ENCODE measurements around the gene LTO1.

LTO1 gene

DNA sequence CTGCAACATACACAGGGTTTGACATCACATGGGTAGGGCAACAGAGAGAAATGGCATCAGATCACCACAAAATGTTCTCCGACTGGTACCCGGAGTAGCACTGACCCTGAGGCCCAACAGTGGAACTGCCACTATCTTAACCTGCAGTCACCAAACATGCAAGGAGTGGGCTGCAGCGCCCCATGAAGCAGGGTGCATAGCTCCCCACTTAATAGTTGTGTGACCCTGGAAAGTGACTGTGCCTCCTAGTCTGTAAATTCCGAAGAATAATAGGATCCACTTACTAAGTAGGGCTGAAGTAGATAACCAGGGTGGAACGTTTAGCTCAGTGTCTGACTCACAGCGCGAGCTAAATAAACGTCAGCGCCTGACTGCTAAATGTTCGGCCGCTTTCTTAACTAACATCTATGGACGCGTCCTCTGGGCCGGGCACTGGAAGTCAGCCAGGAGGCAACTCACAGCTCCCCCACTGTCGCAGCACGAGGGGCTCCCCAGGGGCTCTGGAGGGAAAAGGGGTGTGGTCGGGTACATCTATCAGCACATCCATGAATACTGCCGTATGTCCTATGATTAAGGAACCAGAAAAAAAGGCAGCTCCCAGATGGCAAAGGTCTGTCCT is 777 bp downstream of the LTO1 start:
- DNase-seq: peak; percentile 17

DNA sequence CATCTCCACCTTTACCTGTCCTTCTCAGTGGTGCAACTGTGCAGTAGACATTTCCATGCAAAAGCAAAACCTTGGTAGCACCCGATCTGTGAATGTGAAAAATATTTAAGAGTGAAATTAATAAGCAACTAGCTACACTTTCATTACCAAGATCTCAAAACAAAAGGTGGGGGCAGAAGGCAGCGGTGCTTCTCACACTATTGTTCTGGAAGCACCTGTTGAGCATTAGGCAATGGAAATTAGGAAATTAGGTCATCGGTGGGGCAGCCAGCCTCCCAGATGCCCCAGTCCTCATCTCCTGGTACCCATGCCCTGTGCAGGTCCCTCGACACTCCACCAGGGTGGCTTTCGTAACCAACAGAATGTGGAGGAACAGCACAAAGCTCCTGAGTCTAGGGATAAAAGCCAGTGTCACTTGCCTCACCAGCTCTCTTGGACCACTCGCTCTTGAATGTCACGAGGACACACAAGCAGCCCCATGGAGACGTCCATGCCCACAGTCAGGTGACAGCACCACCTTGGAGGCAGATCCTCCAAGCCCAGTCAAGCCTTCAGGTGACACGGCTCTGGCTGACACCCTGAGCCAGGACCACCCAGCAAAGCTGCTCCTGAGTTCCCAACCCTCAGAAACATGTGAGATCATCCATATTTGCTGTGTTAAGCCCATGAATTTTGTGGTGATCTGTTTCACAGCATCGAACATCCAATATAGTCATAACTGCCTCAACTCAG is 3.3 kb downstream of the LTO1 start:
- no peak for DNase-seq

DNA sequence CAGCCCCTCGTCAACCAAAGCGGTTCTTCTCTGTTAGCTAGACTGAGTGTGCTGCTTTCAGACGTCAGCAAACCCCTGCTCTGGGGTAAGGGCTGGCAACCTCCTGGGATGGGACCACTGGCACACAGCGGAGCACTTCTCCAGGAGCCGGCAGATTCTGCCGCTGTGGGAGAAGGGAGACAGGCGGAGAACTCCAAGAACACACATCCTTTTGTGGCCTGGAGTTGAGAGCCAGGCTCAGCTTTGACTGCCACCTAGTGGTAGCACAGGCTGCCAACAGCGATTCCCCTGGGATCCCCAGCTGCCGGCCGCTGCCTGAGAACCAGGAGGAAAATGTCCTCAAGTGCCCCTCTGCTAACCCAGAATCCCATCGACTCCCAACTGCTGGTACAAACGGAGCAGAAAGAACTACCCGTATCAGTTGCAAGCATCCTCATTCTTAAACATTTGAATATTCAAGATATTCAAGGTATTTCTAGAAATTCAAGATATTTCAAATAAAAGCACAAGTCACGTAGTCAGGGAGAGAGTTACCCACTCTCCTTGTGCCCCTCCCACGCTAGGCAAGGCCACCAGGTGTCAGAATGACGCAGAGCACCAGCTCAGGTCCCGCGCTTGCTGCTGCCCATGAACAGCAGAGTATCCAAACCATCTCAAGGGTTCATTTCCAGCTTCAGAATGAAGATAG is 4.9 kb downstream of the LTO1 start:
- DNase-seq: peak; percentile 51

DNA sequence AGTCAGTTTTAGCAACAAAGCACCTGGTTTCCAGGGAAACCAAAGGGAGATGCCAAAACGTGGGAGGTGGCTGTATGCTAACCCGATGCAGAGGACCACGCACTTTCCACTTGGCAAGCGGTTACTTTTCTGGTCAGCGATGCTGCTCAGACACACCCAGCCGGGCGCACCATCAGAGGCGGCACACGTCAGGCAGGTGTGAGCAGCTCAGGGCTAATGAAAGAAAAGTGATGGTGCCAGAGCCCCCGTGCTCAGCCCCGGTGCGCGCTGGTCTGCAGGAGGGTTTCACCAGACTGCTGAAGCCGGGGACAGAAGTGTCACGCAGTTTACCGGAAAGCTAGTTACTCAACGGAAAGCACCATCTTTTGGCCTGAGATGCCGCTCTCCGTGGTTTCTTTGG is 5.7 kb downstream of the LTO1 start:
- no peak for DNase-seq

DNA sequence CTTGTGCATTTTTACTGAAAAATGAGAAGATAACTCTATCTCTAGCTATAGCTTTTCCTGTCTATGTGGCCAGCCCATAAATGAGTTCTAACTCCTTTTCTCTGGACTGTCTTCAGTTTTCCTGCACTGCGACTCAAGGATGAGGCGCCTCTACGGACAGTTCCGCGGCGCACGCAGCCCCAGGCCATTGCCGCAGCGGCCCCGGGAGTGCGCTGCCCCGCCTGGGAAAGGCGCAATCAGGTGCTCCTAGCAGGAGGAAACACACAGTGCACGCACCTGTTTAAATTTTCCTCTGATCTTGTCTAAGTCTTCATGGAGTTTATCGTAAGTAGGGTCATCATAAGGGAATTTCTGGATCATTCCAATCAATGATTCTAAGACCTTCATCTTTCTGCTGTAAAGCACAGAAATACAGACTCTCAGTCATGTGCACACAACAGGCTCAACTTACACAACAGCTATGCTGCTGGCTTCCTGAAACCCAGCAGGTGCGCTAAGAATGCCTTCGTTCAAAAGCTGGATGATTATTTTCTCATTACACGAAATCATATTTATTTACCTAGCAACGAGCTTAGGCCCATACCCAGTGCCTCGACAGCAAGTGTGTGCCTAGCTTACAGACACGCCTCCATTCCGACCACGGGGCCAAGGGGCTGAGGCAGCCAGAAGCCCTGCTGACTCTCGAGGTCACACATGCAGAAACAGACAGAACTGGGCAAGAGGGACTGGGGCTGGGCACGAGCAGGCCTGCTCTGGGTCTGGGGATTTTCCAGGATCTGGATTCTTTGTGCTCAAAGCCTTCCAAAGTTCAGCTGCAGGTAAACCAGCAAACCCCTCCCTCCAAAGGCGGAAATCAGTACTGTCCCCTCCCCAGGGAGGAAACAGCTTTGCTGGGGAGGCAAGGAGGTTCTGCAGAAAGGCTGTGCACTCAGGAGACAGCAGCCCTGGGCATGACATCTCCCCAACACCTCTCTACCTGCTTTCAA is 7.2 kb downstream of the LTO1 start:
- no peak for DNase-seq

DNA sequence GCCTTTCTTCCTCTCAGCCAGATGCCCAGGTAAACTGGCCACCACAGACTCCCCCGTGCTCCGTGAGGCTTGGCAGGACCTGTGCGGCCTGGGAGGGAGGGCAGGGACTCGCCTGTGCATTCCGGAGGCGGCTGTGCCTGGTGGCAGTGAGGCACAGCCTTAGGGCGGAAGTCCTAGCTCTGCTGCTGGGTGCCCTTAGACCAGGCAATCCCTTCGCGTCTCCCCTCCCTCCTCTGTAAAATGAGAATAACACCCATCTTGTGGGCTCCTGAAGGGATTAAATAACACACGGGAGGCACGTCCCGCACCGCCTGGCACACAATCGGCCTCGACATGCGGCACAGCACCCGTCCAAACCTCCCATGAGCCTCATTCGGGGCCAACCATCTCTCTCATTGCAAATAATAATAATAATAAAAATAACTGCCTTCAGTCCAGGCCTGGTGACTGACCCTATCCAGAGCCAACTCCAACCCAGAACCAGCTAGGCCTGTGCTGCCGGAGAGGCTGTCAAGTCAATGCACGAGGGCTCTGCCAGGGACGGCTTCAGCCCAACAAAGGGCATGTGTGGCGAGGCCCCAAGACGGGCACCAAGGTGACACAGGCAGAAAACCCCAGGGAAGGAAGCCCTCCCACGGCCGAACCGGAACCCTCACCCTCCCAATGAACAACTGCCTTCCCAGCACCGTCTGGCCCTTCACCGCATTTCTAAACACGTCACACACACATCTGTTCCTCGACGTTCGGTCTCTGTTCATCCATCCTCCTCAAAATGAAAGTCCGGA is 8.2 kb downstream of the LTO1 start:
- no peak for DNase-seq

DNA sequence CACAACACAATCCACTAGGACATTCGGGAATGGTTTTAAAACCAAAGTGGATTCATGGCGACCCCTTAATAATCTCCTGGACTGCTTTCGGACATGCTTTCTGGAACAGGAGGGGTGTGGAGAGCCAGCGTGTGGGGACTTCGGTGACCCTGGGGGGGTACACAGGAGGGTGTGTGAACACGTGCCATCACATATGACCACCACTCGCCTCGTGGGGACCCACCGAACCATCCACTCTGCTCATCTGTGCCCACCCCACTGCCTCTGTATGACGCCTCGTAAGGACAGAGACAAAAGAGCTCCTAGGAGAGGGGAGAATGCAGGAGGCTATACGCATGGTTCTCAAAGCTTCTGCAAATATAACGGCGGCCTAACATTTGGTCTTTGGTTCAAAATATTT is 8.9 kb downstream of the LTO1 start:
- DNase-seq: no peak

DNA sequence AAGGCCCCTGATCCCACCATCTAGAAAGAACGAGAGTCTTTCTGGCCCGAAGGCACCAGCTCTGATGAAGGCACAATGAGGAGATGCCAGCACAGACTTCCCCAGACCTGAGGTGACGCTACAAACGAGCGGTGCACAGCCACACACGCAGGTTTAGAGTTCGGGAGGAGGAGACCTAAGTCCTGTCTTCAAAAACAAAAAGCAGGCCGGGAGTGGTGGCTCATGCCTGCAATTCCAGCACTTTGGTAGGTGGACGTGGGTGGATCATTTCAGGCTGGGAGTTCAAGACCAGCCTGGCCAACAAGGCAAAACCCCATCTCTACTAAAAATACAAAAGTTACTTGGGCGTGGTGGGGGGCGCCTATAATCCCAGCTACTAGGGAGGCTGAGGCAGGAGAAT is 9.5 kb downstream of the LTO1 start:
- DNase-seq: no peak

DNA sequence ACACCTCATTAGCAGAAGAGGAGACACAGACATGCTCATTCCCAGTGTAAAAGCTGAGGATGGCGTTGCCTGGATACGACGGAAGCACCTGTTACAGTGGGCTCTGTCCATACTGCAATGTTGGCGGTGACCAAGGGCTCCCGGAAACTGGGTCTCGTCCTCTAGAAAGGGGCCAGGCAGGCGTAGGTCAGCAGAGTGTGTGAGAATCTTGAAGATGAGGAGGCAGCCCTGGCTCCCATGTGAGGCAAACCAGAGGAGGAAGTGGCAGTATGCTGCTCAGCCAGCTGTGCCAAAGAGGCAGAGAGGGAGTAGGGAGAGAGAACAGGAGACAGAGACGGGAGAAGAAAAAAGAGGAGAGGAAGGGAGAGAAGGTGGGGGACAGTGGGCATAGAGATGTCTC is 10.3 kb downstream of the LTO1 start:
- DNase-seq: no peak

DNA sequence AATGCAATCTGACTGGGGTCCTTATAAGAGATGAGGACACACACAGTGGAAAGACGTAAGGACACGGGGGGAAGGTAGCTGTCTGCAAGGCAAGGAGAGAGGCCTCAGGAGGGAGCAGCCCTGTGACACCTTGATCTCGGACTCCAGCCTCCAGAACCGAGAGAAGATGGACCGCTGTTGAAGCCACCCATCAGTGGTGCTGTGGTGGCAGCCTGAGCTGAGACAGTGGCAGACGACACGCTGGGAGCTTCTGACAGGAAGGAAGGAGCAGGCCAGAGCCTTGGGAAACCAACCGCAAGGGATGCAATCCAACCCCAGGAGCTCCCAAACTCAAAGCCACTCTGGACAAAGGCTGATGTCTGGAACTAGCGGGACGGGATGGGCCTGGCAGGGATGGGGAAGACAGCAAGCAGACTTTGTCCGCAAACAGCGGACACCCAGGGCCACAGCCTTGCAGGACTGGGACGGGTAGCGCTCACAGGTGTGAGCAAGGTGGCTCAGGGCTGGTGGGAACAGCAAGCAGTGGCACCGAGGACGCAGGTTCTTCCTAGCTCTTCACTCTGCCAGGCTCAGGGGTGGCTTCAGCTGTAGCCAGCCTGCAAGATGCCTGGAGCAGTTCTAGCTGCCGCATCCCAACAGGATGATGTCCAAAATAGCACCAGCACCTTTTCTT is 10.9 kb downstream of the LTO1 start:
- DNase-seq: no peak

DNA sequence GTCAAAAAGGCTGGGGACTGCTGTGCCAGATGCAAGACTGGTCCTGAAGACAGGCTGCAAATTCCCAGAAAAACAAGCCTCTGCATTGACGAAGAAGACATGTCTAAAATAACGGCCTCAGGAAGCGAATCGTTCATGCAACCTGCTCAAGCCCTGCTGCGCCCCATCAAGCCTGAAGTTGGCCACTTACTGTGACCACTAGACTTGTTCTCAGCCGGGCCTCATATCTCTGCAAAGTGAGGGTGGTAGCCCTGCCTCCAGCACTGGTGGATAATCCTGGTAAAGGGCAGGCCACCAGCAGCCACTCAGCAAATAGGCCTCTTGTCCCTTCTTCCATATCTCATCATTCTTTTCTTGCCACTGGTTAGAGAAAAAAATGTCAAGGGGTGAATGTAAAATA is 11.8 kb downstream of the LTO1 start:
- DNase-seq: no peak

DNA sequence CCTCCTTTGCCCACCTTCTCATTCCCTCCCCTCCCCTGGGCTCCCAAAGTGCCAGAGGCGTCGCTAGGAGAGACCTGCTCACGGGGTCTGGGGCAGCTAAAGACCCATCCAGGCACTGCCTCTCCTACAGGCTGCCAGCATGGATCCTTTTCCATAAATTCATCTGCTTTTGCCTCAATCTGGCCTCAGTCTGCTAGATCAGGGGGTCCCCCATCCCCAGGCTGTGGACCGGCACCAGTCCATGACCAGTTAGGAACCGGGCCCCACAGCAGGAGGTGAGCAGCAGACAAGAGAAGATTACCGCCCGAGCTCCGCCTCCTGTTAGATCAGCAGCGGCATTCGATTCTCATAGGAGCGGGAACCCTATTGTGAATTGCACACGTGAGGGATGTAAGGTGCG is 12.3 kb downstream of the LTO1 start:
- DNase-seq: no peak

DNA sequence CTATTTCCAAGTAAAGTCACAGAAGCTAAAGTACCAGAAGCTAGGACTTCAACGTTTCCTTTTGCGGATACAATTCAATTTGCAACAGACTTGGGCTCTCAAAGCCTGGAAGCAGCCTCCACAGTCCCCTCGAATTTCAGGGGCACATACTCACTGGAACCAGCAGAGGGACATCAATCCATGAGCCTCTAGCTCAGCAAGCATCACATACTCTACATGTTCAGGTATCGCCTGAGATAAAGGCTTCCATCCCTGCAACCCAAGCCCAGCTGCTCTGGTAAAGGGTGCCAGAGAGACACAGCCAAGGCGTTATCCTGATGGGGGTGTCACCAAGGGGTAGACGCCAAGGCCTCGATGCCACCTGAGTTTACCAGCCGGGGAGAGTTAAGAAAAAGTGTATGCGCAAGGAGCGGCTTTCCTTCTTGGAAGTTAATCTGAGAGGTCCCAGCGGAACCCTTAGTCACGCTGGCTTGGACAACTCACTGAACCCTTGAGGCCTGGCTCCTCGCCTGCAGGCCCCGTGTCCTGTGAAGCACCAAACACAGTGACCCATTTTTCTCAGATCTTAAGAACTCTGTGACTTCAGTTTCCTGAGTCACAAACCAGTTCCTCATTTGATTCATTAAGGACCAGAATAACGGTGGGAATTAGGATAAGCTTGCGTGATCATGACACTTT is 13.0 kb downstream of the LTO1 start:
- DNase-seq: no peak

DNA sequence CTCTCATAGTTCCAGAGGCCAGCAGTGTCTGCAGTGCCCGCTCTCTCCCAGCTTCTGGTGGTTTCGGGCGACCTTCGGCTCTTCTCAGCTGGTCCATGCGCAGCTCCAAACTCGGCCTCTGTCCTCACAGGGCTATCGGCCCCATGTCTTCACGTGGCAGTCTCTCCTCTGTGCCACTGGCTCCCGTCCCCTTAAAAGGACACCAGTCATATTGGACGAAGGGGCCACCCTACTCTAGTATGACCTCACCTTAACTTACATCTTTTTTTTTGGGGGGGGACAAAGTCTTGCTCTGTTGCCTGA is 13.8 kb downstream of the LTO1 start:
- DNase-seq: no peak

DNA sequence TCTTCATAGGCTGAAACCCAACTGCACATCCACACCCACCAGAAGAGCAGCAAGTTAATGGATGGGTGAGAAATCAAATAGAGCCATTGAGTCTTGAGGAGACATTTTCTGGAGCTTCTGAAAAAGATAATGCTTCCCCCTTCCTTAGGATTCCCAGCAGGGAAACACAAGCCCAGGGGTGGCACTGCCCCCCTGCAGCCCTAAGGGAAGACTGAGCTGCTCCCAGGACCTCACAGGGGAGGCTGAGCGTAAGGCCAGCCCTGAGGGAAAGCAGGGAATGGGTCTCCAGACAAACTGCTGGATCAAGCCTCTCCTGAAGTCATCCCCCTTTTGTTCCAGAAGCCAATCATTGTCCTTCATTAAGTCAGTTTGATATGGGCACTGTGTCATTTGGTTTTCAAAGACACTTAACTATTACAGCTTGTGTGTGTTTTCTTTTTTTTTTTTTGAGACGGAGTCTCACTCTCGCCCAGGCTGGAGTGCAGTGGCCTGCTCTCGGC is 15.1 kb downstream of the LTO1 start:
- DNase-seq: no peak

DNA sequence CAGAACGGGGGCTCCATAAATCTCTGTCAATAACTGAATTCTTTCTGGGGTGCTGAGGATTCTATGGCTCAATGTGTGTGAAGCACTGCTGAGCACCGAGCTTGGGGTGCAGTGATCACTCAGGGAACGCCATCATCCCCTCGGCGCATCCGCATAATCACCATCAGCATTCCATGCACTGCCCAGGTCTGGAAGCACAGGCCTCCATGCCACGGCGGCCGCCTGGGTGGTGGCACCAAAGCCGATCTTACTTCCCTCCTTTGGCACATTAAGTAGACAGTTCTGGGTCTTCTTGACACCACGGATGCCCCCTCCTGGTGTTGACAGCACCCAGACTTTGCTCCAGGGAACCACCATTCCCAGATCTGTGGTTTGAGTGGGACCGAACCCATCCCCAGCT is 15.6 kb downstream of the LTO1 start:
- DNase-seq: no peak

DNA sequence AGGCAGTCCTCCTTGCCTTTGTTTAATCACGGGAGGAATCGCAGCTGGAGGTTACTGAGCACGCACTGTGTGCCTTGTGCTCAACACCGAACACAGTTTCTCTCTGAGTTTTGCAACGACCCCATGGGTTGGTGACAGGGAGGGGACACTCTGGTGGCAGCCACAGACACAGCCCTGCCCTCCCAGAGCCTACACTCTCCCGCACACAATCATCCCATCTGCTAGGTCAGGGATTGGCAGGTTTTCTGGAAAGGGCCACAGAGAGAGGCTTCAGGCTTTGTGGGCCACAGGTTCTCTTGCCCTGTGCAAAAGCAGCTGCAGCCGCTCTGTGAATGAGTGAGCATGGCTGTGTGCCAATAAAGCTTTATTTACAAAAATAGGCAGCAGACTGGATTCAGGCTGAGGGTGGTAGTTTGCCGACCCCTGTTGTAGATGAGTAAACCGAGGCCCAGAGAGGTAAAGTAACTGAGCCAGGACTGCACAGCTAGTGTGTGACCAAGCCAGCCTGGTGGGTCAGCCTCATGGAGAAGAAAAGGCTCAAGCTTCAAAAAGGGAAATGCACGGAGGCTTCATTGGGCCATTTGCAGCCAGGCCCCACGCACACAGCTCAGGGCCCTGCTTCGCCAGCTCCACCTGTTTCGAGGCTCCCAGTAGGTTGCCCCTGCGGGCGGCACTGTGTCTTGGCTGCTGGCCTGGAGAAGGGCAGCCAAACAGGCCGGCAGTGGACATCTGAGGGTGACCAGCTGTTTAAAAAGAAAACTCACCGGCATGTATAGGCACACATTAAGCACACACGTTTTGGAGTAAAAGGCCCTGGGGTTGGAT is 16.3 kb downstream of the LTO1 start:
- no peak for DNase-seq

DNA sequence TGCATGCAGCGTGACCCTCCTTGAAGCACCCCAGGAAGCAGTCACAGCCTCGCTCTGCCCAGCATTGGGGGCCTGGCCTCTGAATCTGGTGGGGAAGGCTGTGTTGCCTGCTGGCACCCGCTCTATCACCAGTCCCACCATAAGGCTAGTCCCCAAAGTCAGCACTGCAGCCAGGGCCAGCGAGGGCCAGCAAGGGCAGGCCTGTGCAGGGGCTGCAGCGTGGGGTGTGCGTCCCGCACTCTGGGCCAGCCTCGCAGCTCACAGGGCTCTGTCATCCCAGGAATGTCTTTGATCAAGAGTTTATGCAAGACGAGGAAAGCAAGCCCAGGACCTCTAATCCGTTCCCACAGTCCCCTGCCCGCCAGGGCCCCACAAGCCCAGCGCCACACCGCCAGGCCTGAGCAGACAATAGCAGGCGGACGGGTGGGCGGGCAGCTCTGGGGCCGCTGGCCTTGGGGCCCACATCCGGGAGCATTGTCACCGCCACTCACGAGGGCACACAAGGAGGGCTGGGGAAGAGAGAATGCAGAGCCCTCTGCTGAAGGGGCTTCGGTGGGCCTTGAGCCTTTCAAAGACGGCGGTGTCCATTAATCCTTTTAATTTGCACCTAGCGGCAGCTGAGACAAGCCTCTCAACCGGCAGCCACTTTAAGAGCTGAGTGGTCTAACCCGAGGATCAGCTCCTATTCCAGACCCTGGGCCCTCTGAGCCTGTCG is 17.1 kb downstream of the LTO1 start:
- DNase-seq: no peak

DNA sequence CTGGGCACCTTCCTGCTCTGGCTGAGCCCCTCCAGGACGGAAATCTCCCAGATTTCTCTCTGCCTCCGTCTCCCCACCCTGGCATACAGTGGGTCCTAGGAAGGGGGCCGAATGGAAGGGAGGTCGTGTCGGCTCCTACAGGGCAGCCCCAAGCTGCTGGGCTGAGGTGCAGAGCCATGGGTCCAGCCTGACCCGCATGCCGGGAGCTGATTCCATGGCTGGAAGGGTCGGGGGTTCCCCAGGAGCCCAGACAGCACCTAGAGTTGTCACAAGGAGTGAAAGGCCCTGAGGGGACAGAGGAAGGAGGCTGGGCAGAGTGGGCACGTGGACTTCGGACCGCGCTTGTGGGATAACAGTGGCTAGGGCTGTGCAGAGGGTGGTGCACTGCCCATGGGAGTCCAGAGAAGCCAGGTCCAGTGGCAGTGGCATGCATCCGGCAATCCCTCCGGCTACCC is 17.7 kb downstream of the LTO1 start:
- DNase-seq: no peak

All from activated CD4-positive, alpha-beta T cell treated with anti-CD3 and anti-CD28 coated beads, Interleukin-2, amount 50 U/mL, for 1 hour (primary cell).